ENCODE measurements around the gene EPN2. TPM values are rescaled to one million over a fixed set of nuclear protein-coding genes. Genes with fewer than 3 reads are reported as not detected.
A peak's percentile ranks its signal among the peaks of the same experiment; 100 is the strongest.

The EPN2 gene
- polyA plus RNA-seq, 3 donors: 0.93 TPM; not detected in 2

DNA sequence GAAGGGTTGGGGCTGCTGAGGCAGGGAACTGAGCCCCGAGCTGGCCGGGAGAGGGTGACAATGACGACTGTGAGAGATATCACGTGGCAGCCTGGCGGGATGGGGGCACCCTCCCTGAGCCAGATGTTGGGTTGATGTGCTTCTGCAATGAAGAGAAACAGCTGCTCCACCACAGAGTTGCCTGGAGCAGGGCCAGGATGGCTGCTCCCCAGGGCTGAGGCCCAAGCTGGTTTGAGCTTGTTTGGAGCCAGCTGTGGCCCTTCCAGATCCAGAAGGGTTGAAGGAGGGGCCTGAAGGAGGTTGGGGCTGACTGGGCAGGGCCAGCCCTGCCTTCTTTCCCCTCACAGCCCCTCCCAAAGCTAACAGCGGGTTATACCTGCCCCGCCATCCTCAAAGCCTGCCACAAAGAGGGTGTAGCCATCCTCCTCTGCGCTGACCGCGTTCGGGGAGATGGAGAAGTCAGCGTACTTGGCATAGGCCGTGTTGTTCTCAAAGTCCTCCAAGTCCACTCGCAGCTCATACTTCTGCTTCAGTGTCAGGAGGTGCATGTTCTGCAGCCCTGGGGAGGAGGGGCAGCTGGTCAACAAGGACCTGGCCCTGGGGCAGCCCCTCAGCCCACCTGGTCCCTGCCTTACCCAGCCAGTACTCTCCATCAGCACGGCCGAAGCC is 147.7 kb downstream of the EPN2 start:
- H3K9me3 ChIP-seq (replicated peaks in 1 of 2; ENCODE audit: control insufficient read depth in 1 of 2, insufficient read depth in 1 of 2, low read length in 2 of 2): no peaks in the 10 kb centered on the region
- H3K9ac ChIP-seq (ENCODE audit: insufficient read depth, low read length, poor library complexity, severe bottlenecking): no peak overlapping the region
- peak in 2 of 3 donors; percentile 27 to 28 for DNase-seq
- H3K9me3 Mint-ChIP-seq: peaks cover 0 to 2% (median 0%) of the 10 kb centered on the region in 7 donors
- H3K27me3 ChIP-seq (ENCODE audit: control insufficient read depth in 2 of 2, insufficient read depth in 2 of 2, low read length in 2 of 2): no peaks in the 10 kb centered on the region
- H3K36me3 Mint-ChIP-seq: peaks cover 56 to 60% of the 10 kb centered on the region in 2 donors
- H3K27ac ChIP-seq (ENCODE audit: low read depth in 1 of 2, low read length in 2 of 2): peak overlapping the region; percentile 67 to 85
- TF ChIP-seq, protein P1, sequence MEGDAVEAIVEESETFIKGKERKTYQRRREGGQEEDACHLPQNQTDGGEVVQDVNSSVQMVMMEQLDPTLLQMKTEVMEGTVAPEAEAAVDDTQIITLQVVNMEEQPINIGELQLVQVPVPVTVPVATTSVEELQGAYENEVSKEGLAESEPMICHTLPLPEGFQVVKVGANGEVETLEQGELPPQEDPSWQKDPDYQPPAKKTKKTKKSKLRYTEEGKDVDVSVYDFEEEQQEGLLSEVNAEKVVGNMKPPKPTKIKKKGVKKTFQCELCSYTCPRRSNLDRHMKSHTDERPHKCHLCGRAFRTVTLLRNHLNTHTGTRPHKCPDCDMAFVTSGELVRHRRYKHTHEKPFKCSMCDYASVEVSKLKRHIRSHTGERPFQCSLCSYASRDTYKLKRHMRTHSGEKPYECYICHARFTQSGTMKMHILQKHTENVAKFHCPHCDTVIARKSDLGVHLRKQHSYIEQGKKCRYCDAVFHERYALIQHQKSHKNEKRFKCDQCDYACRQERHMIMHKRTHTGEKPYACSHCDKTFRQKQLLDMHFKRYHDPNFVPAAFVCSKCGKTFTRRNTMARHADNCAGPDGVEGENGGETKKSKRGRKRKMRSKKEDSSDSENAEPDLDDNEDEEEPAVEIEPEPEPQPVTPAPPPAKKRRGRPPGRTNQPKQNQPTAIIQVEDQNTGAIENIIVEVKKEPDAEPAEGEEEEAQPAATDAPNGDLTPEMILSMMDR (IDR thresholded peaks at IDR 0.05): no peak
- H3K4me1 Mint-ChIP-seq: peaks cover 65% of the 10 kb centered on the region
- no peak overlapping the region for H3K4me2 ChIP-seq (replicated peaks; ENCODE audit: extremely low read depth, low read length, poor library complexity, severe bottlenecking)
- H3K79me2 ChIP-seq (ENCODE audit: insufficient read depth, low read length): peaks cover 22% of the 10 kb centered on the region
- H2AFZ ChIP-seq (ENCODE audit: insufficient read depth, low read depth, low read length, poor library complexity, severe bottlenecking): no peak overlapping the region
- peak overlapping the region; percentile 26 to 45 for H3K4me3 Mint-ChIP-seq
- intact Hi-C loops (cut with micrococcal nuclease): loop anchor here in 1 of 2 donors (5.0 kb wide), 1 partner anchor 32 kb away; no protein-coding TSS in a partner anchor
- peak overlapping the region in 1 of 3 experiments; percentile 5 for H3K4me3 ChIP-seq (replicated peaks in 1 of 3; ENCODE audit: low read depth in 2 of 3, low read length in 3 of 3)
- H3K36me3 ChIP-seq (replicated peaks in 1 of 2; ENCODE audit: control insufficient read depth in 1 of 2, insufficient read depth in 2 of 2, low read length in 2 of 2): peaks cover 46 to 47% of the 10 kb centered on the region in 2 donors
- H3K27me3 Mint-ChIP-seq (ENCODE audit: low read depth in 3 of 3): peaks cover 0 to 4% (median 2%) of the 10 kb centered on the region in 3 donors
- peaks cover 63 to 65% of the 10 kb centered on the region in 2 donors for H3K4me1 ChIP-seq (ENCODE audit: control insufficient read depth in 1 of 2, insufficient read depth in 2 of 2, low read length in 2 of 2)
- peak overlapping the region; percentile 91 to 98 (median 97) for H3K27ac Mint-ChIP-seq
- H4K20me1 ChIP-seq (ENCODE audit: insufficient read depth, low read length): no peaks in the 10 kb centered on the region
- 17% methylated on average over 16 of the region's 16 CpGs for WGBS (ENCODE audit: insufficient coverage)

DNA sequence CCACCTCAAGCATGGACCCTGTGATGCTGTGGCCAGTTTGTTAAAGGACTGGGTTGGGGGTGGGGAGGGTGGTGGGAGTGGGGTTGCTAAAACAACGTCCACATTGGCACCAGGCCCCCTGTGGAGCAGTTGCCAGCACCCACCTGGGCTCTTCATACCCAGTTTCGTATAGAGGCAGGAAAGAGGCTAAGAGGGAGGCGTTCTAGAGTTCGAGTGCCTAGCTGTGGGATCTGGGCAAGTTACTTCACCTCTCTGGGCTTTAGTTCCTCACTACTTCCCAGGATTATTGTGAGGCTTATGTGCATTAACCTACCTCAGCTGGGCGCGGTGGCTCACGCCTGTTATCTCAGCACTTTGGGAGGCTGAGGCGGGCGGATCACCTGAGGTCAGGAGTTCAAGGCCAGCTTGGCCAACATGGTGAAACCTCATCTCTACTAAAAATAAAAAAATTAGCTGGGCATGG is 148.4 kb downstream of the EPN2 start:
- H3K27ac Mint-ChIP-seq: peak overlapping the region; percentile 94 to 98 (median 97)
- no peak overlapping the region for H3K4me3 Mint-ChIP-seq
- peaks cover 68% of the 10 kb centered on the region for H3K4me1 Mint-ChIP-seq
- Histone ChIP-seq H4K20me1 (ENCODE audit: insufficient read depth, low read length) (no peaks in the 10 kb centered on the region), H3K79me2 (ENCODE audit: insufficient read depth, low read length) (peaks cover 16% of the 10 kb centered on the region), H3K27ac (ENCODE audit: low read depth in 1 of 2, low read length in 2 of 2) (peak overlapping the region; percentile 71 to 85), H3K4me2 (replicated peaks; ENCODE audit: extremely low read depth, low read length, poor library complexity, severe bottlenecking) (no peak overlapping the region), H3K27me3 (ENCODE audit: control insufficient read depth in 2 of 2, insufficient read depth in 2 of 2, low read length in 2 of 2) (no peaks in the 10 kb centered on the region), H3K4me1 (ENCODE audit: control insufficient read depth in 1 of 2, insufficient read depth in 2 of 2, low read length in 2 of 2) (peaks cover 64 to 69% of the 10 kb centered on the region in 2 donors), H2AFZ (ENCODE audit: insufficient read depth, low read depth, low read length, poor library complexity, severe bottlenecking) (no peak overlapping the region), H3K9me3 (replicated peaks in 1 of 2; ENCODE audit: control insufficient read depth in 1 of 2, insufficient read depth in 1 of 2, low read length in 2 of 2) (no peaks in the 10 kb centered on the region), H3K4me3 (replicated peaks in 1 of 3; ENCODE audit: low read depth in 2 of 3, low read length in 3 of 3) (no peak overlapping the region), H3K9ac (ENCODE audit: insufficient read depth, low read length, poor library complexity, severe bottlenecking) (peak overlapping the region; percentile 47), H3K36me3 (replicated peaks in 1 of 2; ENCODE audit: control insufficient read depth in 1 of 2, insufficient read depth in 2 of 2, low read length in 2 of 2) (peaks cover 39 to 40% of the 10 kb centered on the region in 2 donors)
- H3K36me3 Mint-ChIP-seq: peaks cover 49 to 53% of the 10 kb centered on the region in 2 donors
- intact Hi-C loops (cut with micrococcal nuclease): no loop called here
- H3K27me3 Mint-ChIP-seq (ENCODE audit: low read depth in 3 of 3): peaks cover 0 to 7% (median 2%) of the 10 kb centered on the region in 3 donors
- 100% methylated on average over 5 of the region's 9 CpGs for WGBS (ENCODE audit: insufficient coverage)
- TF ChIP-seq, protein P1 (IDR thresholded peaks at IDR 0.05): no peak
- H3K9me3 Mint-ChIP-seq: peaks cover 0 to 2% (median 0%) of the 10 kb centered on the region in 7 donors
- DNase-seq: no peak

Small RNA genes lying within 50 kb of the gene (small RNA-seq; reads per million reads assigned to genes)
- not detected for gene MIR1180 (ENCODE audit: insufficient read length, low read depth)

Other genes starting within 250 kb of the EPN2 start
- under 1 TPM; 0.04 to 0.17 (median 0.08) TPM for gene FAM83G, start 232.6 kb upstream of the EPN2 start, polyA plus RNA-seq
- gene GRAP, start 190.4 kb upstream of the EPN2 start, polyA plus RNA-seq: 1 to 10 TPM; 3.9 to 5.9 (median 4.5) TPM
- gene GRAPL, start 109.8 kb upstream of the EPN2 start, polyA plus RNA-seq: 1 to 10 TPM in 1 of 3 donors, under 1 TPM in 1, not detected in 1; 0.56 to 3.5 TPM
- gene B9D1, start 125.4 kb downstream of the EPN2 start, polyA plus RNA-seq: 1 to 10 TPM in 1 of 3 donors, not detected in 2; 1.0 TPM
- gene MAPK7, start 141.1 kb downstream of the EPN2 start, polyA plus RNA-seq: 100 to 1,000 TPM in 1 of 3 donors, 1 to 10 TPM in 2; 9.3 to 130 (median 10.0) TPM
- gene MFAP4, start 149.8 kb downstream of the EPN2 start, polyA plus RNA-seq: under 1 TPM; 0.12 to 0.73 (median 0.12) TPM
- under 1 TPM in 1 of 3 donors, not detected in 2; 0.57 TPM for gene RNF112, start 173.9 kb downstream of the EPN2 start, polyA plus RNA-seq

All from CD14-positive monocyte (primary cell).